ENCODE measurements around the gene TNRC6B. TPM values are rescaled to one million over a fixed set of nuclear protein-coding genes. Genes with fewer than 3 reads are reported as not detected.

The TNRC6B gene
- total RNA-seq, 1 donor from 2014 or later = 51.2 TPM

DNA sequence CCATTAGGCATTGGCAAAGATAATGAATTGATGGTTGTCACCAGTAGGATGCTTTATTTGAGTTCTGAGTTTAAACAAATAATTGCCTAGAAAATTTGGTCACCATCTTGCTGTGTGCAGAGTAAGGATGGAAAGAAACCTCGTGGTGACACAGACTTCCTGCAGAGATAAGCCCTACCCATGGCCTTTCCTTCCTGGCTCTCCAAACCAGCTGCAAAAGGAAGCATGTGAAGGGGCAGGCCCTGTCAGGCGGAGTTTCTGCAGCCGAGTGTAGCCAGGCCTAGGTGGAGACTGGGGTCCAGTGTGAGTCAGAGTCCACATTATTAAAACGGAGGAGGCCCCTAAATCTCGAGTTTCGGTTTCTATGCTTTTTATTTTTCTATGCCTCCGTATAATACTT lies 85.5 kb downstream of the TNRC6B start:
- no peak for FAIRE-seq
- H3K27ac ChIP-seq (ENCODE audit: low read depth, low read length) = no peak overlapping the region
- H3K9me3 Mint-ChIP-seq (ENCODE audit: unreplicated experiment) = no peaks in the 10 kb centered on the region

GRCh38 chr22:40265783-40266182 lies 88.1 kb downstream of the TNRC6B start:
- no peak for FAIRE-seq

More for the DNA sequence above, 85.5 kb downstream of the TNRC6B start:
- TF ChIP-seq EZH2 (IDR thresholded peaks at IDR 0.05; ENCODE audit: insufficient read depth, low read length) = no peak
- peaks cover 20% of the 10 kb centered on the region for H3K4me1 Mint-ChIP-seq (ENCODE audit: low read depth, unreplicated experiment)
- Histone ChIP-seq H3K9ac (ENCODE audit: low read length) (no peak overlapping the region), H4K20me1 (ENCODE audit: insufficient read depth, low read length) (peaks cover 46% of the 10 kb centered on the region), H2AFZ (ENCODE audit: low read depth, low read length) (no peak overlapping the region), H3K27me3 (ENCODE audit: insufficient read depth, low read length) (no peaks in the 10 kb centered on the region), H3K79me2 (ENCODE audit: insufficient read depth, low read length) (peaks cover 8% of the 10 kb centered on the region), H3K9me3 (ENCODE audit: insufficient read depth, low read depth, low read length) (no peaks in the 10 kb centered on the region), H3K4me3 (ENCODE audit: insufficient read depth, low read depth, low read length) (no peak overlapping the region), H3K4me1 (ENCODE audit: insufficient read depth, low read length) (peaks cover 8% of the 10 kb centered on the region), H3K4me2 (ENCODE audit: low read length) (no peak overlapping the region), H3K36me3 (ENCODE audit: insufficient read depth, low read length) (peaks cover 13% of the 10 kb centered on the region)
- H3K27me3 Mint-ChIP-seq (ENCODE audit: low read depth, unreplicated experiment) = no peaks in the 10 kb centered on the region
- H3K27ac Mint-ChIP-seq (ENCODE audit: unreplicated experiment) = no peak overlapping the region
- DNase-seq (ENCODE audit: low read depth) = no peak
- H3K4me3 Mint-ChIP-seq (ENCODE audit: unreplicated experiment) = no peak overlapping the region
- peaks cover 41% of the 10 kb centered on the region for H3K36me3 Mint-ChIP-seq (ENCODE audit: low read depth, unreplicated experiment)

GRCh38 chr22:40270031-40270430 lies 92.3 kb downstream of the TNRC6B start:
- no peaks in the 10 kb centered on the region for H3K9me3 ChIP-seq (ENCODE audit: insufficient read depth, low read depth, low read length)
- peaks cover 6% of the 10 kb centered on the region for H3K4me1 Mint-ChIP-seq (ENCODE audit: low read depth, unreplicated experiment)
- DNase-seq (ENCODE audit: low read depth) = no peak

More at GRCh38 chr22:40265783-40266182, 88.1 kb downstream of the TNRC6B start:
- Histone ChIP-seq H4K20me1 (ENCODE audit: insufficient read depth, low read length) (peaks cover 26% of the 10 kb centered on the region), H3K27me3 (ENCODE audit: insufficient read depth, low read length) (no peaks in the 10 kb centered on the region), H3K27ac (ENCODE audit: low read depth, low read length) (no peak overlapping the region), H3K79me2 (ENCODE audit: insufficient read depth, low read length) (peaks cover 4% of the 10 kb centered on the region), H2AFZ (ENCODE audit: low read depth, low read length) (no peak overlapping the region), H3K4me2 (ENCODE audit: low read length) (peak overlapping the region; percentile 1), H3K9me3 (ENCODE audit: insufficient read depth, low read depth, low read length) (no peaks in the 10 kb centered on the region), H3K4me3 (ENCODE audit: insufficient read depth, low read depth, low read length) (no peak overlapping the region), H3K36me3 (ENCODE audit: insufficient read depth, low read length) (peaks cover 13% of the 10 kb centered on the region), H3K4me1 (ENCODE audit: insufficient read depth, low read length) (no peaks in the 10 kb centered on the region), H3K9ac (ENCODE audit: low read length) (no peak overlapping the region)
- no peaks in the 10 kb centered on the region for H3K9me3 Mint-ChIP-seq (ENCODE audit: unreplicated experiment)
- H3K4me3 Mint-ChIP-seq (ENCODE audit: unreplicated experiment) = no peak overlapping the region
- H3K27ac Mint-ChIP-seq (ENCODE audit: unreplicated experiment) = no peak overlapping the region
- DNase-seq (ENCODE audit: low read depth) = no peak
- peaks cover 43% of the 10 kb centered on the region for H3K36me3 Mint-ChIP-seq (ENCODE audit: low read depth, unreplicated experiment)
- no peaks in the 10 kb centered on the region for H3K27me3 Mint-ChIP-seq (ENCODE audit: low read depth, unreplicated experiment)
- peaks cover 10% of the 10 kb centered on the region for H3K4me1 Mint-ChIP-seq (ENCODE audit: low read depth, unreplicated experiment)
- TF ChIP-seq, protein P1, sequence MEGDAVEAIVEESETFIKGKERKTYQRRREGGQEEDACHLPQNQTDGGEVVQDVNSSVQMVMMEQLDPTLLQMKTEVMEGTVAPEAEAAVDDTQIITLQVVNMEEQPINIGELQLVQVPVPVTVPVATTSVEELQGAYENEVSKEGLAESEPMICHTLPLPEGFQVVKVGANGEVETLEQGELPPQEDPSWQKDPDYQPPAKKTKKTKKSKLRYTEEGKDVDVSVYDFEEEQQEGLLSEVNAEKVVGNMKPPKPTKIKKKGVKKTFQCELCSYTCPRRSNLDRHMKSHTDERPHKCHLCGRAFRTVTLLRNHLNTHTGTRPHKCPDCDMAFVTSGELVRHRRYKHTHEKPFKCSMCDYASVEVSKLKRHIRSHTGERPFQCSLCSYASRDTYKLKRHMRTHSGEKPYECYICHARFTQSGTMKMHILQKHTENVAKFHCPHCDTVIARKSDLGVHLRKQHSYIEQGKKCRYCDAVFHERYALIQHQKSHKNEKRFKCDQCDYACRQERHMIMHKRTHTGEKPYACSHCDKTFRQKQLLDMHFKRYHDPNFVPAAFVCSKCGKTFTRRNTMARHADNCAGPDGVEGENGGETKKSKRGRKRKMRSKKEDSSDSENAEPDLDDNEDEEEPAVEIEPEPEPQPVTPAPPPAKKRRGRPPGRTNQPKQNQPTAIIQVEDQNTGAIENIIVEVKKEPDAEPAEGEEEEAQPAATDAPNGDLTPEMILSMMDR (IDR thresholded peaks at IDR 0.05; ENCODE audit: insufficient read depth, low read depth, low read length) = no peak
- no peak for TF ChIP-seq EZH2 (IDR thresholded peaks at IDR 0.05; ENCODE audit: insufficient read depth, low read length)

More at GRCh38 chr22:40270031-40270430, 92.3 kb downstream of the TNRC6B start:
- Mint-ChIP-seq H3K4me3 (ENCODE audit: unreplicated experiment) (no peak overlapping the region), H3K27ac (ENCODE audit: unreplicated experiment) (no peak overlapping the region), H3K27me3 (ENCODE audit: low read depth, unreplicated experiment) (no peaks in the 10 kb centered on the region), H3K9me3 (ENCODE audit: unreplicated experiment) (no peaks in the 10 kb centered on the region), H3K36me3 (ENCODE audit: low read depth, unreplicated experiment) (peaks cover 30% of the 10 kb centered on the region)
- no peaks in the 10 kb centered on the region for H3K4me1 ChIP-seq (ENCODE audit: insufficient read depth, low read length)
- H3K27me3 ChIP-seq (ENCODE audit: insufficient read depth, low read length) = no peaks in the 10 kb centered on the region
- no peak overlapping the region for H3K27ac ChIP-seq (ENCODE audit: low read depth, low read length)
- FAIRE-seq = no peak
- no peak overlapping the region for H3K4me3 ChIP-seq (ENCODE audit: insufficient read depth, low read depth, low read length)
- H2AFZ ChIP-seq (ENCODE audit: low read depth, low read length) = no peak overlapping the region
- no peak for TF ChIP-seq EZH2 (IDR thresholded peaks at IDR 0.05; ENCODE audit: insufficient read depth, low read length)
- TF ChIP-seq, protein P1 (IDR thresholded peaks at IDR 0.05; ENCODE audit: insufficient read depth, low read depth, low read length) = no peak
- H4K20me1 ChIP-seq (ENCODE audit: insufficient read depth, low read length) = peaks cover 15% of the 10 kb centered on the region
- no peaks in the 10 kb centered on the region for H3K79me2 ChIP-seq (ENCODE audit: insufficient read depth, low read length)
- H3K9ac ChIP-seq (ENCODE audit: low read length) = no peak overlapping the region
- H3K4me2 ChIP-seq (ENCODE audit: low read length) = no peak overlapping the region
- peaks cover 7% of the 10 kb centered on the region for H3K36me3 ChIP-seq (ENCODE audit: insufficient read depth, low read length)

Measured in astrocyte (in vitro differentiated cells and primary cell).